GM18505 (cell line): ENCODE results near the gene SFMBT2.
"Not testable (repeated sequence)": the region's sequence is repeated elsewhere in the genome, so short reads cannot be mapped to it uniquely, and the experiment has no call there.

Experiments used
- ATAC-seq: cut with Tn5 transposase; IDR thresholded peaks from one replicate; pipeline ENCODE4 v1.9.1; 2021; ENCODE audit not compliant: unreplicated experiment
- POLR2A ChIP-seq: IDR thresholded peaks from 4 replicates; pipeline ENCODE4 v1.6.1; 2011; ENCODE audit warnings: borderline replicate concordance; ENCODE audit not compliant: insufficient read depth, insufficient read length; ENCODE audit errors: extremely low read depth

Gene SFMBT2

GRCh38 chr10:7194571-7194970 is 216.3 kb downstream of the SFMBT2 start:
- TF ChIP-seq POLR2A, result no peak
- ATAC-seq, result no peak

- no peak for TF ChIP-seq POLR2A
- ATAC-seq, result no peak
Measured at GRCh38 chr10:7193369-7193768, 217.5 kb downstream of the SFMBT2 start.

GRCh38 chr10:7192831-7193361 is 217.9 kb downstream of the SFMBT2 start:
- ATAC-seq, result no peak

GRCh38 chr10:7192061-7192460 is 218.8 kb downstream of the SFMBT2 start:
- no peak for ATAC-seq
- TF ChIP-seq POLR2A, result no peak

More at GRCh38 chr10:7192831-7193361, 217.9 kb downstream of the SFMBT2 start:
- TF ChIP-seq POLR2A, result no peak

- not testable (repeated sequence) for ATAC-seq
Measured at GRCh38 chr10:7190772-7191171, 220.1 kb downstream of the SFMBT2 start.

GRCh38 chr10:7189909-7190308 is 220.9 kb downstream of the SFMBT2 start:
- no peak for TF ChIP-seq POLR2A
- no peak for ATAC-seq

- TF ChIP-seq POLR2A, result no peak
- ATAC-seq, result no peak
Measured at GRCh38 chr10:7188456-7189050, 222.3 kb downstream of the SFMBT2 start.

- ATAC-seq, result no peak
- no peak for TF ChIP-seq POLR2A
Measured at GRCh38 chr10:7186387-7187018, 224.3 kb downstream of the SFMBT2 start.

- TF ChIP-seq POLR2A, result no peak
- no peak for ATAC-seq
Measured at GRCh38 chr10:7185367-7185690, 225.5 kb downstream of the SFMBT2 start.

GRCh38 chr10:7184660-7185366 is 226.0 kb downstream of the SFMBT2 start:
- TF ChIP-seq POLR2A, result no peak
- peak; percentile 85 for ATAC-seq

- ATAC-seq, result not testable (repeated sequence)
Measured at GRCh38 chr10:7184116-7184515, 226.7 kb downstream of the SFMBT2 start.

- ATAC-seq, result not testable (repeated sequence)
Measured at GRCh38 chr10:7182327-7182726, 228.5 kb downstream of the SFMBT2 start.

- no peak for ATAC-seq
- no peak for TF ChIP-seq POLR2A
Measured at GRCh38 chr10:7181420-7181819, 229.4 kb downstream of the SFMBT2 start.

- no peak for TF ChIP-seq POLR2A
- no peak for ATAC-seq
Measured at GRCh38 chr10:7179536-7179935, 231.3 kb downstream of the SFMBT2 start.
